Kidney (tissue), 14 donors: ENCODE data around the gene CDC42BPG. TPM values are rescaled to one million over a fixed set of nuclear protein-coding genes. Genes with fewer than 3 reads are reported as not detected.

Source experiments
- DNase-seq, 5 donors: peaks; one replicate each; pipeline ENCODE4 v3.0.0-alpha.2; 2013 to 2020
- FAIRE-seq: peaks from 2 replicates; lab custom pipeline; 2012; peaks lifted over from hg19 to GRCh38; lab: Jason Lieb, UNC
- H3K27ac ChIP-seq, 2 donors: one replicate each; pipeline ENCODE4 v1.7.0; 2013; ENCODE audit warnings: low read depth in 2 of 2, low read length in 2 of 2, inconsistent platforms in 1 of 2
- H3K27me3 ChIP-seq: one replicate; pipeline ENCODE4 v1.7.1; 2013; ENCODE audit warnings: low read length, inconsistent platforms; ENCODE audit not compliant: control insufficient read depth, insufficient read depth
- H3K36me3 ChIP-seq, 3 donors: one replicate each; pipeline versions ENCODE4 v1.7.0 to v1.7.1; 2013; ENCODE audit warnings: low read length in 3 of 3, control low read depth in 1 of 3, inconsistent platforms in 1 of 3; ENCODE audit not compliant: insufficient read depth in 3 of 3, control insufficient read depth in 2 of 3
- H3K4me1 ChIP-seq, 3 donors: one replicate each; pipeline versions ENCODE4 v1.7.0 to v1.7.1; 2013; ENCODE audit warnings: low read length in 3 of 3, inconsistent platforms in 1 of 3, low read depth in 1 of 3; ENCODE audit not compliant: control insufficient read depth in 2 of 3, insufficient read depth in 2 of 3
- H3K4me3 ChIP-seq, 3 donors: one replicate each; pipeline versions ENCODE4 v1.7.0 to v1.8.1; 2013; ENCODE audit warnings: low read length in 3 of 3, control low read depth in 1 of 3, inconsistent platforms in 1 of 3
- H3K9ac ChIP-seq, 3 donors: one replicate each; pipeline versions ENCODE4 v1.7.0 to v1.7.1; 2013; ENCODE audit warnings: low read length in 3 of 3, control low read depth in 1 of 3, inconsistent platforms in 1 of 3
- H3K9me3 ChIP-seq, 3 donors: one replicate each; pipeline versions ENCODE4 v1.7.0 to v1.7.1; 2013; ENCODE audit warnings: low read length in 3 of 3, control low read depth in 1 of 3, inconsistent platforms in 1 of 3; ENCODE audit not compliant: control insufficient read depth in 2 of 3, insufficient read depth in 1 of 3
- CTCF ChIP-seq: IDR thresholded peaks from 3 replicates; pipeline ENCODE4 v1.5.1; 2012; ENCODE audit warnings: mild to moderate bottlenecking, moderate library complexity, borderline replicate concordance; ENCODE audit not compliant: insufficient read depth; ENCODE audit errors: extremely low read depth
- intact Hi-C: fragments of 100-400 bp; cut with DNase I; formaldehyde crosslinking; loops from one replicate; pipeline ENCODE4 v1.11.1; 2022
- polyA plus RNA-seq: library from polyadenylated mRNA; stranded (reverse); fragments of 350-450 nt; fragmentation: Illumina TruSeq; extraction: RNeasy Lipid Tissue Mini Kit (QIAGEN cat#74804); gene quantifications from one replicate; pipeline ENCODE4 v1.2.3, GENCODE V29; 2014; ENCODE audit warnings: low read depth, low replicate concordance; ENCODE audit not compliant: insufficient read depth
- total RNA-seq: library from RNA; stranded (reverse); fragmentation: NEBNext Ultra II Directional; extraction: Animal tissue kit (Norgen Biotek cat#: 25700); gene quantifications from one replicate; pipeline ENCODE4 v1.2.1, GENCODE V29; 2021
- donor health status: control.
- donor health status: control.
- donor health status: control.
- donor health status: control.
- donor health status: control.
- donor health status: DM: yes; HTN: yes; CAD: no.
- donor health status: Normal renal cell carcinoma (clear cell type).

The CDC42BPG gene
- total and polyA plus RNA-seq, 2 donors from 2014 or later, result 4.5 to 20.7 TPM

GRCh38 chr11:64839335-64839734 is 5.1 kb downstream of the CDC42BPG start:
- peaks cover 0 to 10% (median 6%) of the 10 kb centered on the region in 3 donors for H3K4me1 ChIP-seq
- no peaks in the 10 kb centered on the region for H3K9me3 ChIP-seq
- H3K4me3 ChIP-seq, result no peak overlapping the region
- no peak for DNase-seq
- H3K9ac ChIP-seq, result no peak overlapping the region
- TF ChIP-seq CTCF, result no peak
- no peak overlapping the region for H3K27ac ChIP-seq
- intact Hi-C loops, result no loop called here
- H3K27me3 ChIP-seq, result no peaks in the 10 kb centered on the region
- FAIRE-seq, result no peak
- H3K36me3 ChIP-seq, result peaks cover 0 to 5% (median 4%) of the 10 kb centered on the region in 3 donors

GRCh38 chr11:64838600-64839334 is 5.7 kb downstream of the CDC42BPG start:
- no peak for FAIRE-seq
- no peak overlapping the region for H3K9ac ChIP-seq
- DNase-seq, result no peak
- H3K27ac ChIP-seq, result no peak overlapping the region
- H3K9me3 ChIP-seq, result no peaks in the 10 kb centered on the region
- peaks cover 0 to 5% (median 4%) of the 10 kb centered on the region in 3 donors for H3K36me3 ChIP-seq
- no peaks in the 10 kb centered on the region for H3K27me3 ChIP-seq
- intact Hi-C loops, result no loop called here
- H3K4me1 ChIP-seq, result peaks cover 0 to 6% (median 2%) of the 10 kb centered on the region in 3 donors
- no peak overlapping the region for H3K4me3 ChIP-seq
- no peak for TF ChIP-seq CTCF

- H3K4me1 ChIP-seq, result no peaks in the 10 kb centered on the region
- no peak for FAIRE-seq
- DNase-seq, result peak in 1 of 5 donors; percentile 59
- no peak for TF ChIP-seq CTCF
- no peak overlapping the region for H3K27ac ChIP-seq
- H3K36me3 ChIP-seq, result peaks cover 0 to 5% (median 4%) of the 10 kb centered on the region in 3 donors
- intact Hi-C loops, result no loop called here
- no peak overlapping the region for H3K4me3 ChIP-seq
- H3K27me3 ChIP-seq, result no peaks in the 10 kb centered on the region
- no peaks in the 10 kb centered on the region for H3K9me3 ChIP-seq
- H3K9ac ChIP-seq, result no peak overlapping the region
Observed at GRCh38 chr11:64837887-64838351, 6.5 kb downstream of the CDC42BPG start.
